Inflammatory macrophage treated with lipopolysaccharide for 1 hour (primary cell): ENCODE measurements around the gene SPPL2A.
A peak's percentile ranks its signal among the peaks of the same experiment; 100 is the strongest.
"Not testable (repeated sequence)": the region's sequence is repeated elsewhere in the genome, so short reads cannot be mapped to it uniquely, and the experiment has no call there.

ENCODE experiments used
- DNase-seq, 2 donors: peaks; one replicate each; pipeline ENCODE4 v3.0.0-alpha.2; 2020 to 2022

SPPL2A gene

GRCh38 chr15:50764461-50765194 lies 878 bp downstream of the SPPL2A start:
- DNase-seq, result peak; percentile 66 to 75

- DNase-seq, result no peak
Observed at GRCh38 chr15:50758712-50759205, 6.7 kb downstream of the SPPL2A start.

- no peak for DNase-seq
Observed at GRCh38 chr15:50753463-50753862, 12.0 kb downstream of the SPPL2A start.

- no peak for DNase-seq
Observed at GRCh38 chr15:50751394-50751793, 14.1 kb downstream of the SPPL2A start.

GRCh38 chr15:50750227-50750705 lies 15.2 kb downstream of the SPPL2A start:
- no peak for DNase-seq

GRCh38 chr15:50747523-50747922 lies 18.0 kb downstream of the SPPL2A start:
- DNase-seq, result no peak

- DNase-seq, result no peak
Observed at GRCh38 chr15:50744601-50745000, 20.9 kb downstream of the SPPL2A start.

GRCh38 chr15:50740955-50741354 lies 24.6 kb downstream of the SPPL2A start:
- no peak for DNase-seq

GRCh38 chr15:50736823-50737222 lies 28.7 kb downstream of the SPPL2A start:
- DNase-seq, result no peak

GRCh38 chr15:50735156-50735555 lies 30.4 kb downstream of the SPPL2A start:
- DNase-seq, result no peak

GRCh38 chr15:50726315-50726714 lies 39.2 kb downstream of the SPPL2A start:
- no peak for DNase-seq

- no peak for DNase-seq
Observed at GRCh38 chr15:50718700-50719125, 46.8 kb downstream of the SPPL2A start.

- DNase-seq, result no peak
Observed at GRCh38 chr15:50712018-50712417, 53.5 kb downstream of the SPPL2A start.

GRCh38 chr15:50710585-50710984 lies 54.9 kb downstream of the SPPL2A start:
- no peak for DNase-seq

- no peak for DNase-seq
Observed at GRCh38 chr15:50707878-50708427, 57.6 kb downstream of the SPPL2A start.

- no peak for DNase-seq
Observed at GRCh38 chr15:50702762-50703334, 62.7 kb downstream of the SPPL2A start.

GRCh38 chr15:50698101-50698500 lies 67.4 kb downstream of the SPPL2A start:
- no peak for DNase-seq

- DNase-seq, result no peak
Observed at GRCh38 chr15:50697109-50697797, 68.3 kb downstream of the SPPL2A start.

- DNase-seq, result not testable (repeated sequence)
Observed at GRCh38 chr15:50694634-50695165, 70.8 kb downstream of the SPPL2A start.

- no peak for DNase-seq
Observed at GRCh38 chr15:50687302-50687902, 78.1 kb downstream of the SPPL2A start.

- DNase-seq, result peak; percentile 89 to 90
Observed at GRCh38 chr15:50686469-50687301, 78.8 kb downstream of the SPPL2A start, which contains the start of gene TRPM7. Gene TRPM7, minus strand, starts transcription at chr15:50686797. Its CDS starts 264 bp downstream, at chr15:50686533.
